Stimulated activated CD8-positive, alpha-beta memory T cell treated with anti-CD3 and anti-CD28 coated beads, Interleukin-4, amount 100 ng/mL, for 1 hour (primary cell): ENCODE data around the gene MAPKAP1.

Experiments used
- DNase-seq, 2 donors: peaks; one replicate each; pipeline ENCODE4 v3.0.0-alpha.2; 2020; ENCODE audit warnings: low read depth in 2 of 2, low spot score in 1 of 2

Gene MAPKAP1

DNA sequence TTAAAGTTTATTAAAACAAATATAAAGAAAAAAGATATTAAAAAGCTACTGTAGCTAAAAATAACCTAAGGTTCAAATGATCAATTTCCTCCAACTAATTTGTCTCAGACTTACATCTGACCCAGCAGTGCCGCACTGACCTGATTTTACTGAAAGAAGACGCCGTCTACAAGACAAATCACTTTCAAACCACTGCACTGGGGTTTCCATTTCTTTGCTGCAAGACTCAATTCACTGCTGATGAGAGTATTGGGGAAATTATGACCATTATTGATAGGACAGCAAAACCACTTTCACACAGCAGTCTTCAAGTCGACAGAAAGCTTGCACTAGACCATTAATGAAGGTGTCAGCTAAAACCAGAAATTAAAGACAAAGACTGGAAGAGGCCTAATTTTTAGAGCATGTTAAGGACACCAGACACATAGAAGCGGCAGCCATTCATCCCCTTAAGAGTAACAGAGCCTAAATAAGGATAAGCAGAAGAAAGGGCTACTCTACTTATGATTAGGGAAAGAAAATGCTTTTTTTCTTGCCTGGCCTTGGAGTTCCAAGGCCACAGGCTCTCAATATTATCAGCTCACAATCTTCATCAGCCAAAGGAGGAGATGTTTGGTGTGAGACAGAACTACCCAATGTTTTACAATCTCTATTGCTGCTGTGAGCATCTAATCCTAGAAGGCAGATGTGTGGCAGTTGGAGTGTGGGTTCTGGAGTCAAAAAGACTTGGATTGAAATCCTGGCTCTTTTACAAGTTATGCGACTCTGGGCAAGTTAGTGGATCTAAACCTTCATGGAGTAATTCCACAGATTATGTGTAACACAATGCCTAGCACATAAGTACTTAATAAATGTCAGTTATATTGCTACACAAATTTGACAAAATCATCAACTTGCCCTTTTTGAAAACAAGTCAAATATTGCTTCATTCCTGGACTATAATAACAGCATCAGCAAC lies 190.7 kb downstream of the MAPKAP1 start:
- DNase-seq, result no peak

GRCh38 chr9:125515281-125515680 lies 191.7 kb downstream of the MAPKAP1 start:
- no peak for DNase-seq

DNA sequence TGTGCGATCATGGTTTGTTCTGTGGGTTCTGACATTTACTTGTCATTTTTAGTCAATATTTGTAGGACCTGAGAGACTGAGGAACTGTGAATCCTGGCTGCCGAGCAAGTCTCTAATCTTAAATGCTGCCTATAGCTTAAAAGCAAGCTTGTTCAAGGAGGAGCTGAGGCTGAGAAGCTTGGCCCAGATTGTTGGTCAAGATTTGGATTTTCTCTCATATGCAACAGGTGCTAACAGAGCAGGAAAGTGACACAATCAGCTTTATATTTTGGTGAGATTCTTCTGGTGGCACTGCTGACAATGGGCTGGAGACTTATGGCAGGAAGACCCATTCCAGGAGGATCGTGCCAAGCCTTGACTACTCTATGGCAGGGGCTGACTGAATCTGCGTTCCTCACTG lies 192.5 kb downstream of the MAPKAP1 start:
- DNase-seq, result no peak

DNA sequence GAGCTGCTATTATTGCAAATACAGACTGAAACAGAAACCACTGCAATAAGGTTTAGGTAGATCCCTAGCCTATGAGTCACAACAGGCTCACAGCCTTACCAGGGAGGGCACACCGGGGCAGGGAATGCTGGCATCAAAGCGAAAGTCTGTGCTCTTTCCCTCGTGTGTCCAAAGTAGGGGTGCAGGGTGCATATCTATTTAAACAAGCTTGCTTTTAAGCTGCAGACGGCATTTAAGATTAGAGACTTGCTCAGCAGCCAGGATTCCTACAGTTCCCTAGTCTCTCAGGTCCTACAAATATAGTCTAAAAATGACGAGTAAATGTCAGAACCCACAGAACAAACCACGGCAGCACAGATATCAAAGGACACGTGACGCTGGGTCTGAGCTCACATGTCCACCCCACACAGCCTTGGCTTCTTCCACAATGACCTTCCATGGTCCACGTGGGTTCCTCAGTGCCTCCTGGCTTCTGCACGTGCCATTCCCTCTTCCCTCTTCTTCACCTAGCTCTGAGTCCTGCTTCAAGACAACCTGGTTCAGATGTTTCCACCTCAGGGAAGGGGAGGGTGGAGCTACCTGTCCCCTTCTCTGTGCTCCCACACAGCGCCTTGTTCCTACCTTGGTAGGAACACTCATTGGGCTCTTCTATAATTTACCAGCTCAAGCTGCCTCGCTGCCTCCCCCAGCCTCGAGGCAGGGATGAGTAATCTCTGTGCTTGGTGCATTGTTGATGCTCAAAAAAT lies 193.2 kb downstream of the MAPKAP1 start:
- no peak for DNase-seq

- no peak for DNase-seq
These were observed 193.7 kb downstream of the MAPKAP1 start for GRCh38 chr9:125513303-125513667.

DNA sequence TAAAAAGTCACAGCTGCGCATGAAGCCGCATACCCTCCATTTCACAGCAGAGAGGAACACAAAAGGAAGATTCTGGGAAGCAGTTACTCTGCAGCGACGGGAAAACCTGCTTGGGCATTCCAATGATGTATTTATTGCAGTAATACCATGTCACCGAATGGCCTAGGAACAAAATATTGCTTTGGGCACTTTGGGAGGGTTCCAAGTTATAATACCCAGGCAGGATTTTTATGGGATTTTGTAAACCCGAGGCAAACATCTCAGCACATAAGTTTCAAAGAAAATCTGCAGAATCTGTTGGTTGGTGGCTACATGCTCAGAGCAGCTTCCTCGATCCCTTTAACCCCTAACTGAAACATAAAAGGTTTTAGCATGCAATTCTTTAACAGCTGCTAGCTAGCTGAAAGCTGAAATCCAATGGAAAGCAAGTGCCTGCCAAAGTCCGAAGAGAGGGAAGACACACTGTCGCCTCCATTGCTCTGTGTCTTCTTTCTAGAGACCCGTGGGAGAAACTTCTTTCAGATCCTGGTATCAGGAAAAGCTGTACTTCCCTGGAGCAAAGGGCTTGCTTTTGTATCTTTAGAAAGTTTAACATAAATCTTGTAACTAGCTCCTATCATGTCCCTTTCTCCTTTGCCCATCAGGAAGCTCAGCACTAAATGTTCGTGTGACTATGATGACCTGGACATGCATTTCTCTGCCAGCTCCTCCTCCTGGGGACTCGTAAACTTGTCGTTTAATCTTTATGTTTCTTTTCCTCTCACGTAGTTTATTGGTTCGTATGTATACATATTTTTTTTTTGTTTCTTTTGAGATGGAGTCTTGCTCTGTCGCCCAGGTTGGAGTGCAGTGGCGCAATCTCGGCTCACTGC lies 195.0 kb downstream of the MAPKAP1 start:
- DNase-seq, result no peak

GRCh38 chr9:125510980-125511379 lies 196.0 kb downstream of the MAPKAP1 start:
- DNase-seq, result no peak

DNA sequence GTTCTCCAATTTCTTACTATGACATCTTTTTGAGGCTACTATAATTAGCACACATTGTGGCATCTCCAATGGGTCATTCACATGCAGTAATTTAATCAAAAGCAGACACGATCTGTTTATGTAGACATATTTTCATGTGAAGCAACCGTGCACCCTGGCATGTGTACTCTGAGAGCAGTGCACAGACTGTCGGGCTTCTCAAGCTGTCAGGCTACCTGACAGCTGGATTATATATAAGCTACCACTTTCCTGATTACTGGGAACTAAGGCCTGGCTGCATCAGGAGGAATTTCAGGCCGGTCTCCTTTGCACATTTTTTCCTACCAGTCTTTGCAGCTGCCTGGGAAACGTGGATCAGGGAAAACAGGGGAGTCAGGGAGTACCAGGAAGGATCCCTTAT lies 197.5 kb downstream of the MAPKAP1 start:
- DNase-seq, result no peak

- no peak for DNase-seq
These were observed 198.8 kb downstream of the MAPKAP1 start for GRCh38 chr9:125508249-125508648.

- no peak for DNase-seq
These were observed 199.8 kb downstream of the MAPKAP1 start for GRCh38 chr9:125507226-125507625.

- no peak for DNase-seq
These were observed 201.0 kb downstream of the MAPKAP1 start for GRCh38 chr9:125505988-125506438.

DNA sequence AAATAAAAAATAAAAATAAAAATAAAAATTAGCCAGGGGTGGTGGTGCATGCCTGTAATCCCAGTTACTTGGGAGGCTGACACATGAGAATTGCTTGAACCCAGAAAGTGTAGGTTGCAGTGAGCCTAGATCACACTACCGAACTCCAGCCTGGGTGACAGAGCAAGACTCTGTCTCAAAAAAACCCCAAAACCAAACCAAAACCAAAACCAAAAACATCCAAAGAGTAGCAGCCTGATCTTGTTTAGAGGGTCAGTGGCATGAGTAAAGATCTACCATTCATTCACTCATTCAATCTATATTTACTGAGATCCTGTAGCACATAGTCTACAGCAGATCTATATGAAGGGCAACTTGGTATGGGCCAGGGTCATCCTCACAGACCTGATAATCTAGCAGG lies 202.4 kb downstream of the MAPKAP1 start:
- no peak for DNase-seq

DNA sequence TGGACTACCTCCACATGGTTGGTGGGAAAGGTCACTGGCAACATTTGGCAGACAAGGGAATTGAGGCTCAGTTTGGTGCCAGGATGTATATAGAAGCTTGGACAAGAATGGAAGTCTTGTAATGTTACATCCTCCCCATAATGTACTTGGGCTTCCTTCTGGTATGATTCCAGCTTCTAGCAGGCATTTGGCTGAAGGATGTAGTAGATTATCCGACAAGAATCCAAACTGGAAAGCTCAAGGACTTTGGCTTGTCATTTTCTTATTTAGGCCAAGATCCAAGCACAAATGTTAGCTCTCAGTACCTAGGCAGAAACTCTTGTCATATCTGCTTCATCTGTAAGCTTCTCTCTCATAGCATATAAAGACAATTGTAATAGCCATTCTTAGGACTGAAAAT lies 209.1 kb downstream of the MAPKAP1 start:
- no peak for DNase-seq

DNA sequence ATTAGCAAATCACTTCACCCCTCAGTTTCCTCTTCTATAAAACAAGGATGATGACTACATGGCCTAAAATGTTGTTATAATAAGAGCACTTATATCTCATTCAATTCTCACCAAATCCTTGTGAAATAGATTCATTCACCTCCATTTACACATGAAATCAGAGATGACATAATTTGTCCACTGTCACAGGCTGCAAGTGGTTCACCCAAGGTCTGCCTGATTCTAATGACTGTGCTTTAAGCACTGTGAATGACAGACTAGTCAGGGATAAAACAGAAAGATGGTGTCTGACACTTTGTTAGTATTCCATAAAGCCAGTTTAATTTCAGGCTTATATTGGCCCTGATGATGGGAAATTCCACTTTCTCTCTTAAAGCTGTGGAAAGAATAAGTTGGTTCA lies 209.5 kb downstream of the MAPKAP1 start:
- DNase-seq, result no peak

DNA sequence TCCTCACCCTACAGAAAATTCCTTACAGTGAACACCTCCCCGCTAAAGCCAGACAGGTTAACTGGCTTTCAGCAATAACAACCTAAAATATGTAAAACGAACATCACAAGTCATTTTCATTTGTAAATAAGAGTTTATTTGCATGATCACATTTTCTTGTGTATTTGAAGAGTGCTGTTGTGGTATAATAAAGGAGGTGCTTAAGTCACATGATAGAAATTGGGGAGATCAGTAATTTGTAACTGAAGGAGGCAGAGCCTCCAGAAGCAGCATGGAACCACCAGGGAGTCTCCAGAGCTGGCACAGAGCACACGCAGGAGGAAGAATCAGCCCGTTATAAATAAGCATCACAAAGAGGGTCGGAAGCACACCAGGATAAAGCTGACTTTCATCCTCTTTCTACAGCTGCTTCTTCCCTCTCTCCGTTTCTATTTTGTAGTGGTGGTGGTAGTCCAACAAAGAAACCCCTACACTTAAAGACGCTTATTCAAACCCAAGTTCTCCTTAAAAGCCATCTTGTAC lies 210.6 kb downstream of the MAPKAP1 start:
- no peak for DNase-seq

- DNase-seq, result no peak
These were observed 211.6 kb downstream of the MAPKAP1 start for GRCh38 chr9:125495172-125496119.

DNA sequence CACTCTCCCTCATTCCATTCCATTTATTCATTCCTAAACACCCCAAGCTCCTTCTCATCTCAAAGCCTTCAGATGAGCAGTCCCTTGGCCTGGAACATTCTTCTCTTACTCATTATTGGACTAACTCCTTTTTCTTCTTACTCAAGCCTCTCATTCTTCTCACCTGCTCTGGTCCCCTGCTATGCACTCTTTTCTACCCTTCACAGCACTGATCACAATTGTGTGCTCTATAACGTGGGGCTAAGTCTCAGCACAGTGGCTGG lies 212.4 kb downstream of the MAPKAP1 start:
- no peak for DNase-seq

GRCh38 chr9:125493881-125494652 lies 212.9 kb downstream of the MAPKAP1 start:
- DNase-seq, result no peak

- DNase-seq, result no peak
These were observed 213.6 kb downstream of the MAPKAP1 start for GRCh38 chr9:125493384-125493783.
